Measurements from ENCODE around the gene SLC22A2.
"Not testable (repeated sequence)": the region's sequence is repeated elsewhere in the genome, so short reads cannot be mapped to it uniquely, and the experiment has no call there.

The SLC22A2 gene

DNA sequence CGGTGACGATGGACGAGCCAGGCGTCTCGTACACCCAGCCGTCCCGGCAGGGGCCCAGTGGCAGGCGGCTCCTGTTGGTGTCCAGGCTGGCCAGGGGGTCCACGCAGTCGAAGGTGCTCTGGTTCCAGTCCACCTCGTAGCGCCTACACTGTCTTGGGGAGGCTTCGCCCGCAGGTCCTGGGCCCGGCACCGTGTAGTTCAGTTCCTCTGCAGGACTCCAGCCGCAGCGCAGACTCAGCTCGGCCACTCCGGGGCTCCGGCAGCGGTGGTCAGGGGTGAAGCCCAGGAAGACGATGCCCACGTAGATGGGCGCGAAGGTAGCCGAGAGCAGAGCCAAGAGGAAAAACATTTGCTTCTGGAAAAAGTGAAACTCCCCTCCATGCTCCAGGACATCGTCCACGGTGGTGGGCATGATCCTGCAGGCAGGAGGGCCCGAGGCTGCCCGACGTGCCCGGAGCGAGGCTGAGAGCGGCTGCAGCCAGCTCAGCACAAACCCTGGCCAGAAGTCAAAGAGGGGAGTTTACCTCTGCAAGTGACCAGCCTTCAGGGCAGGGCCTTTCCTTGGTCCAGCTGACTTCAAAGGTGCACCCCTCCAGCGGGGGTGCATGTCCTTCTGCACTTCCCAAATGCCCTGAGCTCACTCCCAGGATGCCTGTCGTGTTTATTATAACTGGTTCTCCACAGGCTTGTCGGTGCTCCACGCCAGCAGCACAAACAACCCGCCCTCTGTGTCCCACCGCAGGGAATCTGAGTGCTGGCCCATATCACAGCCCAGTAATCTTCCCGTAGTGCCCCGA lies at the start of gene SLC22A2:
TSS of gene SLC22A2 (minus strand) at position 476 of the 797 bp plus-strand sequence. CDS start at position 412, 64 bp downstream.
- no peak for DNase-seq (ENCODE audit: low read depth, low spot score)

DNA sequence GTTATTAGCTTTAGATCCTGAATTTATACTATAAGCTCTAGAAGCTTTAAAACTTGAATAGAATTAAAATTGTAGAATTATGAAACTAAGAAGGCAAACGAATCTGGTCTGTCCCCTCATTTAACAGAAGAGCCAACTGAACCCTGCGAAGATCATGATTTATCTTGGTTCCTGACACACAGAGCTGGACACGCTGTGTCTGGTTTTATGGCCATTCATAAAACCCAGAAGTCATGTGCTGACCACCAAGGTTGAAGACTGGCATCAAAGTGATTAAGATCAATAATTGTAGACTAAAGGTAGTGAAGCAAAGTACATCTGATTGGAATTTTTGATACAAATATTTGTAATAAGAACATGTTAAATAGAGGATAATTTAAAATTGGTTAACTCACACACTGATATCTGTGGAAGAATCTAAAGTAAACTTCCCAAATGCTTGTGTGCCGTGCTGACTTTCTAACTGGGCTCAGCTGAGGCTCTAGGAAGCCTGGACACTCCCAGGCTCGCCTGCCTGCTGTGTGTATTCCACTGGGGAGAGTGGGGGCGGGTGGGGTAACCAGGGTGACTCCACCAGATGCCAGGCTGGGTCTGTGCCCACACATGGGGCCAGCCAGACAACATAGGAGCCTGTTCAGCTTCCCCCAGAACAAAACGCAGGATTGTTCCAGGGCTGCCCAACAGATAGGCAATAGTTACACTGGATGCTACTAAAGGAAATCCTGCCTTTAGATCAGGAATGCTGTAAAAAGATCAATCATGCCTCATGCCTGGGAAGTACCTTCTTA lies 47.5 kb upstream of the SLC22A2 start:
- DNase-seq (ENCODE audit: low read depth, low spot score), result no peak

DNA sequence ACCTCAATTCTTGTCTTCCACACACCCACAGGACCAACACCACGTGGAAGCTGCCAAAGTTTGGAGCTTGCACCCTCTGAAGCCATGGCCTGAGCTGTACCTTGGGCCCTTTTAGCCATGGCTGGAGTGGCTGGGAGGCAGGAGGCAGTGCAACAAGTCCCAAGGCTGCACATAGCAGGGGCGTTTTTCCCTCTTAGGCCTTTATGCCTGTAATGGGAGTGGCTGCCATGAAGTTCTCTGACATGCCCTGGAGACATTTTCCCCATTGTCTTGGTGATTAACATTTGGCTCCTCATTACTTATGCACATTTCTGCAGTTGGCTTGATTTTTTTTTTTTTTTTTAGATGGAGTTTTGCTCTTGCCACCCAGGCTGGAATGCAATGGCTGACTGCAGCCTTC lies 45.2 kb upstream of the SLC22A2 start:
- DNase-seq (ENCODE audit: low read depth, low spot score), result no peak

DNA sequence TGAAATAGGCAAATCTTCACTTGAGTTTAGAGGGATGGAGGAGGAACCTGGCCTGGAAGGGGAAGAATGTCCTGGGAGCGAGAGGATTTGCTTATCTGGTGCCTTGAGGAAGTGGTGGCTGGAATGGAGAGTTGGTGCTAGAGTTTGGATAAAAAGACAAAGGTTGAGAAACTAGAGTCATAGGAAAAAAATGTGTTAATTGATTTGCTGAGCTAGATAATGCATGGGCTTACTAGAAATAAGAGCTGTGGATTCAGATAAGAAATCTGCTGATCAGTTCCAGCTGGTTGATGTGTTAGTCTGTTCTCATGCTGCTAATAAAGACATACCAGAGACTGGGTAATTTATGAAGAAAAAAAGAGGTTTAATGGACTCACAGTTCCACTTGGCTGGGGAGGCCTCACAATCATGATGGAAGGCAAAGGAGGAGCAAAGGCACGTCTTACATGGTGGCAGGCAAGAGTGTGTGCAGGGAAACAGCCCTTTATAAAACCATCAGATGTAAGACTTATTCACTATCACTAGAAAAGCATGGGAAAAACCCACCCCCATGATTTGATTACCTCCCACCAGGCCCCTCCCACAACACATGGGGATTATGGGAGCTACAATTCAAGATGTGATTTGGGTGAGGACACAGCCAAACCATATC lies 43.9 kb upstream of the SLC22A2 start:
- not testable (repeated sequence) for DNase-seq (ENCODE audit: low read depth, low spot score)

DNA sequence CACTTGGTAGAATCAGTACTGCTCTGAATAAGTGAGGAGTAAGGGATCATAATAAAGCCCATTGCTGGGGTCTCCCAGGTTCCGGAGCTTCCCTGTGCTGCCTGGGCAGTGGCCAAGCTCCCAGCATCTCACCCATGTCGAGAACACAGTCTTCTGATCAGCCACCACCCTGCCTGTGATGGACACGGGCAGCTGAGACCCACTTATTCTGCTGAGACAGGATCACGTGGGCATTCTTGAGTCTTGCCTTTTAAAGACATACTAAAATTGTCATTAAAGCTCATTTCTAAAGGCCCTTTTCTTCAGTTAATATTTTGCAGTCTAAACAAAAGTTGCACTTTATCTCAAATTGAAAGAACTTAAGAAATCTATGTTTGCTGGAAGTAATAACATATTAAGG lies 42.7 kb upstream of the SLC22A2 start:
- DNase-seq (ENCODE audit: low read depth, low spot score), result no peak

DNA sequence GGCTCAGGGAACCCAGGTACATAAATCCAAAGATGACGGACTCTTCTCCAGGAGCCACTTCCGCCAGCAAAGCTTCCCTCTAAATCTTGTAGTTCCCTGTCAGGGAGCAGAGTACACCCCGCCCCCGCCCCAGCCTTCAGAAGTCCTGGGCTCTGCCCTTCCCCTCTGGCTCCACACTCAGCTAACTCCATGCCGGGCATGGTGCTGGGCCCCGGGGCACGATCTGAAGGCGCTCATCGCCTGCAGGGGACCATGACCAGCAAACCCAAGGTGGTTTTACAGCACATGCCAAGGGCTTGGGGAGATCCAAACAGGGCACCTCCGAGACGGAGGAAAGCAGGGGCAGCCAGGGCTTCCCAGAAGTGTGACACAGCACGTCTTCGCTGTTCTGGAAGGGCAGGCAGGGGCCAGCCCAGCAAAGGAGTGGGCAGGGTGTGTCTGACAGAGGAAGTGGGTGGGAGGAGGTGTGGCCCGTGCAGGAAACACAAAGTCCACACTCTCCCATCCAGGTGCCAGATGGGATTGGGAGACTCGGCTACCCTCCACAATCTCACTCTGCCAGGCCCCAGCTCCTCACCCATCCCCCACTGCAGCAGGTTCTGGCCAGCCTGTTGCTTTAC lies 41.6 kb upstream of the SLC22A2 start:
- DNase-seq (ENCODE audit: low read depth, low spot score), result no peak

DNA sequence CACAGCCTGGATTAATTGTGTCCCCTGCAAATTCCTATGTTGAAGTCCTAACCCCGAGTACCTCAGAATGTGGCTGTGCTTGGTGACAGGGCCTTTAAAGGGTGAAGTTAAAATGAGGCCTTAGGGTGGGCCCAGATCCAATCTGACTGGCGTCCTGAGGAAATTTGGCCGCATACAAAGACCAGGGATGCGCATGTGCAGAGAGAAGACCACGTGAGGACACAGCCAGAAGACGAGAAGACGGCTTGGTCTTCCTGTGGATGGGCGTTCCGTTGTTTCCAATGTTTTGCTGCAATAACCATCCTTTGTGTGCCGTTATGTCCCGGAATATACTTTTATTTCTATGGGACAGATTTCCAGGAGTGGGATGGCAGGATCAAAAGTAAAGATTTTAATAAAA lies 40.9 kb upstream of the SLC22A2 start:
- DNase-seq (ENCODE audit: low read depth, low spot score), result no peak

DNA sequence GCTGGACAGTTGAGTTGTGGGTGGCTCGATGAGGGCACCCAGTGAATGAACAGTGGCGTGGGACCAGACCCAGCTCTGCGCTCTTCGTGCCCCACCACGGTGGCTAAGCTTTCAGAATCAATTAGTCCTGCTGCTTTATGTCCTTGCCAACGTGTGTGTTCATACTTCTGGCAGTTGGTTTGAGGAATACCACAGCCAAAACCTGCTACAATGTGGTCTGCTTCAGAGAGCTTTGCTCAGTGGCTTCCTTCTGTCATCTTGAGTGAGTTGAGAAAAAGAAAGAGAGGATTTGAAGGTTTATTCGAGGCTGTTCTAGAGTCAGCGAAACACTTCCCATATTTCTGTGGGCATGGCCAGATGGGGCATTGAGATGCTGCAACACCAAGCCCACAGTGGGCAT lies 39.5 kb upstream of the SLC22A2 start:
- DNase-seq (ENCODE audit: low read depth, low spot score), result no peak

DNA sequence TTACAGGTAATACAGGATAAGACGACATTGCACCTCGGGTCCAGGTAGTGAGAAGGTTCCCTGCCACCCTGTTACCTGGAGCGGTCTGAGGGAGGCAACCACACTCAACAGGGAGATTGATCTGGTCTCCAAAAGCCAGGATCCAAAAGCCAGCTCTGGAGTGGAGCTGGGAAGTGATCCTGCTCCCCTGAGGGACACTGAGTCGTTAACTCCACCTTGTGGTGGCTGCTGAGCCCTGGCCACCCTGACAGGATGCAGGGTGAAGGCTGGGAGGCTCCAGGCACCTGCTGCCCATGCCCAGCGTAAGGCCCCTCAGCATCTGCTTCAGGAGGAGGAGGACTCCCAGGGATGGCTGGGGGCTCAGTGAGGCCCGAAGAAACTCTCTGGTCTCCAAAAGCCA lies 38.7 kb upstream of the SLC22A2 start:
- DNase-seq (ENCODE audit: low read depth, low spot score), result no peak

DNA sequence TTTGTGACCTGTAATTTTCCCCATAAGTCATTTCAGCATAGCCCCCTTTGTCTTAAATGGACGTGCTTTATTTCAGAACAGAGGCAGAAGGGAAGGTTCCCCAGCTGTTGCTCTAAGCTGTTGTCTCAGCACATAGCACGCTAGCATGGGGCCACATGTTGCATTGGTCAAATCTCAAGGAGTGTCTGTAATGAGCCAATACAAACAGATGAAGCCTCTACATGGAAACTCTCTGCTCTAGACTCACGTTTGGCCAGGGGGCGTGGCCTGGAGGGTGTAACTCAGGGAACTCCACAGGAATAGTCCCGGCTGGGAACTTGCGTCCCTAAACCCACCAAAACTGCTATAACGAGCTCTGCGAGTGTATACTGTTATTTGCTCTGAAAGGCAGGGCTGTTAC lies 35.2 kb upstream of the SLC22A2 start:
- DNase-seq (ENCODE audit: low read depth, low spot score), result no peak

DNA sequence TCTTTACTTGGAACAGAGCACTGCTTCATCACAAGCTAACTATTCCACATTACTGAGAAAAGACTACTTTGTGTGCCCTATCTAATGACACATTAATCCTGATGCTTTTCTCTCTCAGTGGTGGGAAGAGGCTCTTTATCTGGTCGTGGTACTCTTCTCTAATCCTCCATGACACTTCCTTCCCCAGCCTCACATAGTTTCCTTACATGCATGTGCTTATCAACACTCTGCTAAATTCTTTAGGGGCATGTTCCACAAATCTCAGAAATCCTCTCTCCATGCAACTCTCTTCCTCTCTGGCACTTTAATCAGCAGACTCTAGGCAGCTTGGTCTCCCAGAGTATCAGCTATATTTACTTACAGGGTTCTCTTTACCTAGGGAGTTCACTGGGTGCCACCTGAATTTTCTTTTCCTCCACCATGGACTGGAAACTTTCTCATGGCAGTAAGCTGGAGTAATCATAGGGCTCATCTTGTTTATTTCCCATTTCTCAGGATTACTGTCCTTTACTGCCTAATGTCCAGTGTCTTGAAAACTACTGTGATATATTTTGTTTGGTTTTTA lies 27.0 kb upstream of the SLC22A2 start:
- DNase-seq (ENCODE audit: low read depth, low spot score), result no peak

DNA sequence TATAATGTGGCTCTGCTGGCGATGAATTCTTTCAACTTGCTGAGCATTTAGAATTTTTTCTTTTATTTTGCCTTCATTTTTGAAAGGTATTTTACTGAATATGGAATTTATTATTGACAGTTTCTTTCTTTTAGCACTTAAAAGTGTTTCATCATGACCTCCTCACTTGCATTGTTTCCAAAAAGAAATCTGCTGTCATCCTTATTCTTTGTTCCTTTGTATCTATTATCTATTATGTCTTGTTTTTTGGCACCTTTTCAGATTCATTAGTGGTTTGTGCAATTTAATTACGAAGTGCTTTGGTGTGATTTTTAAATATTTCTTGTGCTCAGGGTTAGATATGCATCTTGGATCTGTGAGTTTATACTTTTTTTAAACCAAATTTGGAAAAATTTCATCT lies 26.0 kb upstream of the SLC22A2 start:
- DNase-seq (ENCODE audit: low read depth, low spot score), result no peak

DNA sequence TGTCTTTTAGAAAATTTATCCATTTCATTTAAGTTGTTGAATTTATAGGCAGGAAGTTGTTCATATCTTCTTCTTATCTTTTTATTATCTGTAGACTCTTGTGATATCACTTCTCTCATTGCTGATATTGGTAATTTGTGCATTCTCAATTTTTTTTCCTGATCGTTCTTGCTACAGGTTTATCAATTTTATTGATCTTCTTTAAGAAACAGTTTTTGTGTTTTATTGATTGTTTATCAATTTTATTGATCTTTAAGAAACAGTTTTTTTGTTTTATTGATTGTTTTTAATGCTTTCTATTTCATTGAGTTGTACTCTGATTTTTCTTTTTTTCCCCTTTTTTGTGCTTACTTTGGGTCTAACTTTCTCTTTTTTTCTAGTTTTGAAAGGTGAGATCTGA lies 23.8 kb upstream of the SLC22A2 start:
- no peak for DNase-seq (ENCODE audit: low read depth, low spot score)

DNA sequence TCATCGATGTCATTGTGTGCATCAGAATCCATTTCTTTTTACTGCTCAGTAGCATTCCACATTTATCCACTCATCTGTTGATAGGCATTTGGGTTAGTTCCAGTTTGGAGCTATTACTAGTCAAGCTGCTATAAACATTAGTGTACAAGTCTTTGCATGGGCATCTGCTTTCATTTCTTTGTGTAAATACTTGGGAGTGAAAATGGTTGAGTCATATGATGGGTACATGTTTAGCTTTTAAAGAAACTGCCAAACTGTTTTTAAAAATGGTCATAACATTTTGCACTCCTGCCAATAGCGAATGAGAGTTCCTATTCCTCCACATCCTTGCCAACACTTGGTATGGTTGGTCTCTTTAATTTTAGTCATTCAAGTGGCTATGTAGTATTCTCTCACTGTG lies 21.2 kb upstream of the SLC22A2 start:
- no peak for DNase-seq (ENCODE audit: low read depth, low spot score)

DNA sequence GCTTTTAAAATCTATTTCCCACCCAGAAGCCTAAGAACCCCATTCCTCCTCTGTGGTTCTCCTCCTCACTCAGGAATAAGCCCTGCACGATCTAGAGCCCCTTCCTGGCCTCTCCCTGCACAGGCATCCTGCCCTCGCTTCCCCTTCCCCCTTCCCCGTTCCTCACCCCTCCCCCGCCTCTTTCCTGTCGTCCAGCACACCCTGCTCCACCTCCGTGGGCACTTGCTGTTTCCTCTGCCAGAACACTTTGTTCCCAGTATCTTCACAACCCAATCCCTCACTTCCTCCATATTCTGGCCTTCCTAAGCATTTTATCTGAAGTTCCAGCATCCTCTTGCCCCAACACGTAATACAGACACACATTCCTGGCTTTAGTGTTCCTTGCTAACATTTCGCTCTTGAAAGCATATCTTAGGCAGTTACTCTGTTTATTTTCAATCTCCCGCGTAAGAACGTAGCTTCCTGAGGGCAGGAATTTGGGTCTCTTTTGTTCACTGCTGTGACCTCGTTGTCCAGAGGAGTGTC lies 20.2 kb upstream of the SLC22A2 start:
- DNase-seq (ENCODE audit: low read depth, low spot score), result no peak

DNA sequence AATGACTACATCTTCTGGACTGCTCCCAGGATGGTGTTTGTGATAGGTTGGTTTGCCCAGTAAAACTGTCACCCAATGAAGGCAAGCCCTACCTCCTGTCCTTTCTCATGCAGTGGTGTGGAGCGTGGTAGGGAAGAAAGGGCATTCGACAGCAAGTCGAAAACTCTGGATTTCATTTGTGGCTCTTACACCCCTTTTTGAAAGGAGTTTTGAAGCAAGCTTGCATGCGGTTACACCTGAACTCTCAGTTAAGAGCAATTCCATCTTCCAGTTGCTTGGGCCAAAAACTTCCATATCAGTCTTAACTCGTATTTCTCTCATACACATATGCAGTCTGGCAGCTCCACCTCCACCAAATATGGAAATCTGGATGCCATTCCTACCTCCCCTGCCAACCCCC lies 19.7 kb upstream of the SLC22A2 start:
- DNase-seq (ENCODE audit: low read depth, low spot score), result no peak

DNA sequence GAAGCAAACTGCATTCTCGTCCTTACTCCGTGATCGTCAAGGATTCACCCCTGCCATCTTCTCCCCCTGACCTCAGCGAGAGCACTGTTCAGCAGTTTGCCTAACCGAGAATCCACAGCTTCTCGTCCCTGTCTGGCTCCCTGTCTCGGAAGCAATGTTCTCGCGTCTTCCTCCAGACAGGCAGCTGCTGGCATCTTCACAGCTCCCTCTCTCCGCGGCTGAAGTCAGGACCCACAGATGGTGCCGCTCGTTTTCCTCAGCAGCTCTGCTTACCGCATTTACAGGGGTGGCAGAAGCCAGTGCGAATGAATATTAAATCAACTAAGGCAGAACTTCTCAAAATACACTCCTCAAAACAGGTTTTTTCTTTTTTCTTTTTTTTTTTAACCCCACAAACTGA lies 18.9 kb upstream of the SLC22A2 start:
- DNase-seq (ENCODE audit: low read depth, low spot score), result no peak

DNA sequence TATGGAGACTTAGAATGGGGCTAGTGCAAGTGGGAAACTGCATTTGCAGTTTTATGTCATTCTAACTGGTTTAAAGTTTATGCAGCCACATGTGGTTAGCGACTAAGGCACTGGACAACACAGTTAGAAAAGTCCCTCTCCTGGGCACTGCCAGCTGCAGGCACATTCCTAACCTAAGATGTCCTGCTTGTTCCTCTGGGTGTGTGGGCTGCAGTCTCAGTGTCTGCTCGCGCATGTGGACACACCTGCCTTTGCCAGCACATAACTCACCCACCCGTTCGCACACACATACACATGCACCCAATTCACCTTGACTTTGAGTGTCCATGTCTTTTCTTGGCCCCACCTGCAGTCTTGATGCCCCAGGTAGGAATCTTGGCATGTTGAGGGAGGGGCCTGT lies 18.5 kb upstream of the SLC22A2 start:
- no peak for DNase-seq (ENCODE audit: low read depth, low spot score)

DNA sequence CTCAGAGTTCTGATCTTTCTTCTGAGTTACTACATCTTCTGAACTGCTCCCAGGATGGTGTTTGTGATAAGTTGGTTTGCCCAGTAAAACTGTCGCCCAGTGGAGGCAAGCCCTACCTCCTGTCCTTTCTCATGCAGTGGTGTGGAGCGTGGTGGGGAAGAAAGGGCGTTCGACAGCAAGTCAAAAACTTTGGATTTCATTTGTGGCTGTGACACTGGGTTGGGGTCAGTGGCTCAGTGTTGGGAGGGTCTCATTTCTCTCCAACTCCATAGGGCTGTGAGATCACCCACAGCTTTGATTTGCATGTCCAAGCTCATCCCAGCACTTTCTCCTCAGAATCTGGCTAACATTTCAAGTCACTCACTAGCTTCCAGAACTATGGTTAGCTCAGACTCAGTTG lies 17.5 kb upstream of the SLC22A2 start:
- no peak for DNase-seq (ENCODE audit: low read depth, low spot score)

DNA sequence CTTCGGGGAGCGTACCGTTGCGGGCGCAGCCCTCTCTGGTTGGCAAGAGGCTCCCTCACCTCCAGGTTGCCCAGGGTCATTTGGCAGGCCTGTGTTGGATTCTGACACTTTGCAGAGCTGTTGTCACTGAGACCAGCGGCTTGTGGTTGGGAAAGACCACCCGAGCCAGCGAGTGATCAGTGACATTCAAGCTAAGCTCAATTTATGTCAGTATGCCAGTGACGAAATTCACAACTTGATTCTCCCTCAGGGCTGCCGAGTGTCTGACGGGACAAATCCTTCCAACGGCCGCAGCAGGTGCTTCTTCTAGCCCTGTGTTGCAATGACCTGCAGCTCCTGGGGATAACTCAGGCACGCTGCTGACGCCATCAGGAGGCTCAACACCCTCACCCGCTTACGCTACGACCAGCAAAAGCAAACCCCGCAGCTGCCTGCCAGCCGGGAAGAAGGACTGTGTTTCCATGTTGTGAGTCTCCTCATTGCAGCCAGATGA lies 16.9 kb upstream of the SLC22A2 start:
- DNase-seq (ENCODE audit: low read depth, low spot score), result no peak

DNA sequence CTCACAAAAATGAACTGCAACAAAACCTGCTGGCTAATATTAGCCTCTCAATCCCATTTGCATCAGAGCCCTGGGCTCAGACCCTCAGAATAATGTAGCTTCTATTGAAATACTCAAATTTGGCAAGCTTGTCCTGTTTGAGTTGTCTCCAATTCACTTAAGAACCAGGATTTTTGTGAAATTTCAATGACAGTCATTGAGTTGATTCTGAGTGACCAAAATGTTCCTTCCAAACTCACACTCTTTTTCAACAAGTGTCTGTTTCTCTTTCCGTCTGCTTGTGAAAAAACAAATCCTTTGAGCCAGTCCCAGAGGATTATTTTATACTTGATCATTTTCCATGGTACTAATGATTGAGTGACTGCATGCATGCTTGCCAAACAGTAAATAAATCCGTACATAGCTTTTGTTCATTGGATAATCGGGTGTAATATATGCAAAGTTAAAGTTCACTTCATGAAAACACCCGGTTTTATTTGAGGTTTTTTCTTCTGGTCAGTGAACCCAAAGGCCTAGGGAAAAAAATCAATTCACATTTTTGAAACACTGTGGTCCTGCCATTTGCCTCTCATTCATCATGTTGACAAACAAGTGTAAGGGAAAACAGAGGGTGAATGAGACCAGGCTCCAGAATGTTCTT lies 16.4 kb upstream of the SLC22A2 start:
- no peak for DNase-seq (ENCODE audit: low read depth, low spot score)

All from brain pericyte (primary cell).